ENCODE measurements around the gene SLC25A21. TPM values are rescaled to one million over a fixed set of nuclear protein-coding genes. Genes with fewer than 3 reads are reported as not detected.

Gene SLC25A21
- total and polyA plus RNA-seq, 2 of the 13 experiments (the other 11 are each of a cell fraction or from before 2014, with no cell fraction given), result 1.9 to 2.9 TPM

DNA sequence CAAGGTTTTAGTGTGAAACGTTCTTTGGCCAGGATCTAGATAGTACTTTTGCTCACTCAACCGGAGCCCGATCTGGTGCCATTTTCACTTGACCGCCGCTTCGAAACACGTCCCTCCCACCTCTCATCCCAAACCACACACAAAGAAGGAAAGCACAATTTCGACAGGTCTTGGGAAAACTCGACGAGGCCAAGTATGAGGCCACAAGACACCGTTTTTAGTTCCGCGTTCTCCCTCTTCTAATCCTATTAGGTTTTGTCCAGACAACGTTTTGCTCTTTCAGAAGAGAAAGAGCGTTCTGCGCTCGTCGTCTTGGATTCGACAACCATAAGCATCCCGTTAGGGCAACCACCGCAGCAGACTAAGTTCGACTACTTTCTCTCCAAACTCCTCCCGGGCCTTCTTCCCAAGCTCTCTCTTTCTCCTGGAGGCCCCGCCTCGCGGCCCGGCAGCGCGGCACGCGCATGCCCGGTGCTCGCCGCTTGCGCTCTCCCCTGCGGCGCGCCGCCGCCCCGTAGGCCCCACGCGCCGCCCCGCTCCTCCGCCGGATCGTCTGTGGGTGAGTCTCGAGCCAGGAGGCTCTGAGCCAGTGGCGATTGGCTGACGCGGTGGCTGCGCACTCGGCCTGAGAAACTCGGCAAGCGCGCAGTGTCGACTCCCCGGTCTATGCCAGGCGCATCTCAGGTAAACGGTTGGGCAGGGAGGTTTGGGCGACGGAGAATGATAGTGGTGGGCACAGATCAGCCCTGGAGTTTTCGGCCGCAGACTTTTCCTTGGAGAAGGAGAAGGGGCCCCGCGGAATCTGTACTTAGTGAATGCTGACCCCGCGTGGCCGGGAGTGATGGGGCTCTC, 25.2 kb upstream of the SLC25A21 start, which contains the start of gene MIPOL1 (continued):
- peak; percentile 79; the same call in 1 of the 2 replicates for TF ChIP-seq NFKBIZ (CRISPR knock-in tag; IDR thresholded peaks at IDR 0.05)
- TF ChIP-seq NAIF1 (CRISPR knock-in tag; IDR thresholded peaks at IDR 0.05; ENCODE audit: borderline replicate concordance), result peak; percentile 80; the same call in 1 of the 2 replicates
- TF ChIP-seq, protein P1, sequence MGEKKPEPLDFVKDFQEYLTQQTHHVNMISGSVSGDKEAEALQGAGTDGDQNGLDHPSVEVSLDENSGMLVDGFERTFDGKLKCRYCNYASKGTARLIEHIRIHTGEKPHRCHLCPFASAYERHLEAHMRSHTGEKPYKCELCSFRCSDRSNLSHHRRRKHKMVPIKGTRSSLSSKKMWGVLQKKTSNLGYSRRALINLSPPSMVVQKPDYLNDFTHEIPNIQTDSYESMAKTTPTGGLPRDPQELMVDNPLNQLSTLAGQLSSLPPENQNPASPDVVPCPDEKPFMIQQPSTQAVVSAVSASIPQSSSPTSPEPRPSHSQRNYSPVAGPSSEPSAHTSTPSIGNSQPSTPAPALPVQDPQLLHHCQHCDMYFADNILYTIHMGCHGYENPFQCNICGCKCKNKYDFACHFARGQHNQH (CRISPR knock-in tag; IDR thresholded peaks at IDR 0.05), result peak; percentile 90
- TF ChIP-seq, protein P2, sequence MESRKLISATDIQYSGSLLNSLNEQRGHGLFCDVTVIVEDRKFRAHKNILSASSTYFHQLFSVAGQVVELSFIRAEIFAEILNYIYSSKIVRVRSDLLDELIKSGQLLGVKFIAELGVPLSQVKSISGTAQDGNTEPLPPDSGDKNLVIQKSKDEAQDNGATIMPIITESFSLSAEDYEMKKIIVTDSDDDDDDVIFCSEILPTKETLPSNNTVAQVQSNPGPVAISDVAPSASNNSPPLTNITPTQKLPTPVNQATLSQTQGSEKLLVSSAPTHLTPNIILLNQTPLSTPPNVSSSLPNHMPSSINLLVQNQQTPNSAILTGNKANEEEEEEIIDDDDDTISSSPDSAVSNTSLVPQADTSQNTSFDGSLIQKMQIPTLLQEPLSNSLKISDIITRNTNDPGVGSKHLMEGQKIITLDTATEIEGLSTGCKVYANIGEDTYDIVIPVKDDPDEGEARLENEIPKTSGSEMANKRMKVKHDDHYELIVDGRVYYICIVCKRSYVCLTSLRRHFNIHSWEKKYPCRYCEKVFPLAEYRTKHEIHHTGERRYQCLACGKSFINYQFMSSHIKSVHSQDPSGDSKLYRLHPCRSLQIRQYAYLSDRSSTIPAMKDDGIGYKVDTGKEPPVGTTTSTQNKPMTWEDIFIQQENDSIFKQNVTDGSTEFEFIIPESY (CRISPR knock-in tag; IDR thresholded peaks at IDR 0.05), result 0 out of 2 replicates have a peak, but pooled peaks have one; percentile 57
- no peak for TF ChIP-seq SRSF9 (IDR thresholded peaks at IDR 0.05; ENCODE audit: borderline replicate concordance, insufficient read depth, low read depth, low read length, poor library complexity, severe bottlenecking)
- peak; percentile 79 for TF ChIP-seq THAP11 (CRISPR knock-in tag; IDR thresholded peaks at IDR 0.05)
- TF ChIP-seq ISX (CRISPR knock-in tag; conservative IDR thresholded peaks at IDR 0.05), result peak; percentile 90; the same call in 1 of the 2 replicates
- peak; percentile 98 for TF ChIP-seq ZNF274 (CRISPR knock-in tag; IDR thresholded peaks at IDR 0.05)
- TF ChIP-seq ZNF674 (CRISPR knock-in tag; IDR thresholded peaks at IDR 0.05; ENCODE audit: low read depth), result peak; percentile 85; the same call in 1 of the 2 replicates
- TF ChIP-seq, protein P3, sequence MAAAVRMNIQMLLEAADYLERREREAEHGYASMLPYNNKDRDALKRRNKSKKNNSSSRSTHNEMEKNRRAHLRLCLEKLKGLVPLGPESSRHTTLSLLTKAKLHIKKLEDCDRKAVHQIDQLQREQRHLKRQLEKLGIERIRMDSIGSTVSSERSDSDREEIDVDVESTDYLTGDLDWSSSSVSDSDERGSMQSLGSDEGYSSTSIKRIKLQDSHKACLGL (CRISPR knock-in tag; IDR thresholded peaks at IDR 0.05), result peak; percentile 73; the same call in 1 of the 2 replicates
- TF ChIP-seq ZNF572 (CRISPR knock-in tag; IDR thresholded peaks at IDR 0.05), result no peak
- TF ChIP-seq, protein P4, sequence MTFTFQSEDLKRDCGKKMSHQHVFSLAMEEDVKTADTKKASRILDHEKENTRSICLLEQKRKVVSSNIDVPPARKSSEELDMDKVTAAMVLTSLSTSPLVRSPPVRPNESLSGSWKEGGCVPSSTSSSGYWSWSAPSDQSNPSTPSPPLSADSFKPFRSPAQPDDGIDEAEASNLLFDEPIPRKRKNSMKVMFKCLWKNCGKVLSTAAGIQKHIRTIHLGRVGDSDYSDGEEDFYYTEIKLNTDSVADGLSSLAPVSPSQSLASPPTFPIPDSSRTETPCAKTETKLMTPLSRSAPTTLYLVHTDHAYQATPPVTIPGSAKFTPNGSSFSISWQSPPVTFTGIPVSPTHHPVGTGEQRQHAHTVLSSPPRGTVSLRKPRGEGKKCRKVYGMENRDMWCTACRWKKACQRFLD (CRISPR knock-in tag; IDR thresholded peaks at IDR 0.05; ENCODE audit: borderline replicate concordance), result peak; percentile 93
- peak; percentile 96 for TF ChIP-seq ZC3H13 (CRISPR knock-in tag; IDR thresholded peaks at IDR 0.05)
- TF ChIP-seq JDP2 (CRISPR knock-in tag; IDR thresholded peaks at IDR 0.05; ENCODE audit: borderline replicate concordance), result peak; percentile 89
- TF ChIP-seq TAF15 (IDR thresholded peaks at IDR 0.05; ENCODE audit: low read depth, low read length, poor library complexity, severe bottlenecking), result peak; percentile 98
- TF ChIP-seq, protein P5, sequence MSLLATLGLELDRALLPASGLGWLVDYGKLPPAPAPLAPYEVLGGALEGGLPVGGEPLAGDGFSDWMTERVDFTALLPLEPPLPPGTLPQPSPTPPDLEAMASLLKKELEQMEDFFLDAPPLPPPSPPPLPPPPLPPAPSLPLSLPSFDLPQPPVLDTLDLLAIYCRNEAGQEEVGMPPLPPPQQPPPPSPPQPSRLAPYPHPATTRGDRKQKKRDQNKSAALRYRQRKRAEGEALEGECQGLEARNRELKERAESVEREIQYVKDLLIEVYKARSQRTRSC (CRISPR knock-in tag; IDR thresholded peaks at IDR 0.05; ENCODE audit: low read depth), result no peak; the same call in 1 of the 2 replicates
- peak; percentile 89; the same call in 1 of the 2 replicates for TF ChIP-seq ZC3H4 (CRISPR knock-in tag; IDR thresholded peaks at IDR 0.05; ENCODE audit: borderline replicate concordance)
- no peak for TF ChIP-seq ZNF33A (CRISPR knock-in tag; IDR thresholded peaks at IDR 0.05; ENCODE audit: borderline replicate concordance)
- peak; percentile 1; the same call in 1 of the 2 replicates for TF ChIP-seq FOXA3 (CRISPR knock-in tag; IDR thresholded peaks at IDR 0.05)
- TF ChIP-seq TBX3 (IDR thresholded peaks at IDR 0.05; ENCODE audit: borderline replicate concordance), result no peak
- no peak; the same call in 1 of the 2 replicates for TF ChIP-seq RFXANK (CRISPR knock-in tag; IDR thresholded peaks at IDR 0.05)
- TF ChIP-seq CAMTA2 (CRISPR knock-in tag; IDR thresholded peaks at IDR 0.05; ENCODE audit: borderline replicate concordance), result no peak
